OCI-LY1 (cell line): ENCODE measurements around the gene BNIP3.

Experiments used
- EZH2 ChIP-seq: fragments of 200-600 bp; sonication (generic), shearing (Covaris generic); IDR thresholded peaks from 2 replicates; pipeline ENCODE4 v1.8.0; 2017; ENCODE audit warnings: borderline replicate concordance, mixed run types, mild to moderate bottlenecking, antibody characterized with exemption, low read length, moderate library complexity, mixed read lengths
- TF ChIP-seq, protein P1 (sequence below): fragments of 200-600 bp; sonication (generic), shearing (Covaris generic); IDR thresholded peaks from 2 replicates; pipeline ENCODE4 v1.5.1; 2017; ENCODE audit warnings: mild to moderate bottlenecking, antibody characterized with exemption, low read length, moderate library complexity, mixed read lengths

DNA sequence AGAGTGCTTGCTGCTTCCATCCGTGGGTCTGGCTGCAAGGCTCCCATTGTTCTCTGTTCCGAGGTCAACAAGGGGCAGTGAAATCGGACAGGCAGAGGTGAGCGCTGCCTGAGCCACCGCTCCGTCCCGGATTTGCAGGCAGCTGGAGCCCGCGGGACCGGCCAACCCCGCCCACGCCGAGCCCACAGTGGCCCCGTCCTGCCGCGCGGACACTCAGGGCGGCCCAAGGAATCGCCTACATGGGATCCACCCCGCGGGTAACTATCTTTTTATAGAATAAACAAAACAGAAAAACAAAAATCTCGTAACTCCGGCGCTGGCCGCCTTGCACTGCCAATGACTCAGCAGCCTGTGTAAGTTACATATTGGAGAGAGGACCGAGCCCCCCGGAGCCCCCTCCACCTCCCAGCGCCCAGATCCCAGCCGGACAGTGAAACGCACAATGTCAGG is 1.9 kb downstream of the BNIP3 start:
- TF ChIP-seq, protein P1, sequence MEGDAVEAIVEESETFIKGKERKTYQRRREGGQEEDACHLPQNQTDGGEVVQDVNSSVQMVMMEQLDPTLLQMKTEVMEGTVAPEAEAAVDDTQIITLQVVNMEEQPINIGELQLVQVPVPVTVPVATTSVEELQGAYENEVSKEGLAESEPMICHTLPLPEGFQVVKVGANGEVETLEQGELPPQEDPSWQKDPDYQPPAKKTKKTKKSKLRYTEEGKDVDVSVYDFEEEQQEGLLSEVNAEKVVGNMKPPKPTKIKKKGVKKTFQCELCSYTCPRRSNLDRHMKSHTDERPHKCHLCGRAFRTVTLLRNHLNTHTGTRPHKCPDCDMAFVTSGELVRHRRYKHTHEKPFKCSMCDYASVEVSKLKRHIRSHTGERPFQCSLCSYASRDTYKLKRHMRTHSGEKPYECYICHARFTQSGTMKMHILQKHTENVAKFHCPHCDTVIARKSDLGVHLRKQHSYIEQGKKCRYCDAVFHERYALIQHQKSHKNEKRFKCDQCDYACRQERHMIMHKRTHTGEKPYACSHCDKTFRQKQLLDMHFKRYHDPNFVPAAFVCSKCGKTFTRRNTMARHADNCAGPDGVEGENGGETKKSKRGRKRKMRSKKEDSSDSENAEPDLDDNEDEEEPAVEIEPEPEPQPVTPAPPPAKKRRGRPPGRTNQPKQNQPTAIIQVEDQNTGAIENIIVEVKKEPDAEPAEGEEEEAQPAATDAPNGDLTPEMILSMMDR, result no peak
- TF ChIP-seq EZH2, result no peak
